Neural progenitor cell (in vitro differentiated cells): Measurements from ENCODE around the gene TRHDE. TPM values are rescaled to one million over a fixed set of nuclear protein-coding genes. Genes with fewer than 3 reads are reported as not detected.
A peak's percentile ranks its signal among the peaks of the same experiment; 100 is the strongest.

ENCODE experiments used
- DNase-seq: peaks from one replicate; pipeline ENCODE4 v3.0.0-alpha.2; 2016; ENCODE audit warnings: low spot score
- H2AFZ ChIP-seq: fragments of 200-600 bp; sonication (generic); replicated peaks from 2 replicates; pipeline ENCODE4 v1.6.1; 2016; ENCODE audit warnings: antibody characterized with exemption
- H3F3A ChIP-seq: fragments of 200-600 bp; sonication (generic); 2 replicates; pipeline ENCODE4 v1.6.1; 2016; ENCODE audit warnings: antibody characterized with exemption, low read depth
- H3K27ac ChIP-seq: fragments of 200-600 bp; sonication (generic); 2 replicates; pipeline ENCODE4 v1.5.1; 2016; ENCODE audit warnings: mild to moderate bottlenecking
- H3K27me3 ChIP-seq: fragments of 200-600 bp; sonication (generic); 2 replicates; pipeline ENCODE4 v1.6.1; 2016; ENCODE audit warnings: mild to moderate bottlenecking, moderate library complexity
- H3K36me3 ChIP-seq: fragments of 200-600 bp; sonication (generic); 2 replicates; pipeline ENCODE4 v1.5.1; 2016
- H3K4me1 ChIP-seq: fragments of 200-600 bp; sonication (generic); 2 replicates; pipeline ENCODE4 v1.6.1; 2016; ENCODE audit warnings: mixed run types
- H3K4me2 ChIP-seq: fragments of 200-600 bp; sonication (generic); 2 replicates; pipeline ENCODE4 v1.6.1; 2016
- H3K4me3 ChIP-seq: fragments of 200-600 bp; sonication (generic); 2 replicates; pipeline ENCODE4 v1.5.1; 2016
- H3K79me2 ChIP-seq: fragments of 200-600 bp; sonication (generic); 2 replicates; pipeline ENCODE4 v1.6.1; 2016; ENCODE audit warnings: low read depth
- H3K9ac ChIP-seq: fragments of 200-600 bp; sonication (generic); 2 replicates; pipeline ENCODE4 v1.6.1; 2016
- H3K9me3 ChIP-seq: fragments of 200-600 bp; sonication (generic); 2 replicates; pipeline ENCODE4 v1.5.1; 2016; ENCODE audit warnings: low read depth
- H4K20me1 ChIP-seq: fragments of 200-600 bp; sonication (generic); 2 replicates; pipeline ENCODE4 v1.6.1; 2016; ENCODE audit warnings: low read depth
- H3K27ac Mint-ChIP-seq: 3 replicates; pipeline ENCODE4 v1.8.0; 2021; ENCODE audit warnings: mixed read lengths
- H3K27me3 Mint-ChIP-seq: 2 replicates; pipeline ENCODE4 v1.8.0; 2022; ENCODE audit warnings: low read depth, mild to moderate bottlenecking, inconsistent platforms, moderate library complexity, mixed read lengths; ENCODE audit not compliant: insufficient read depth
- H3K36me3 Mint-ChIP-seq: 3 replicates; pipeline ENCODE4 v1.8.0; 2021; ENCODE audit warnings: mixed read lengths
- H3K4me1 Mint-ChIP-seq: 3 replicates; pipeline ENCODE4 v1.8.0; 2021; ENCODE audit warnings: mixed read lengths
- H3K4me3 Mint-ChIP-seq: 3 replicates; pipeline ENCODE4 v1.8.0; 2021; ENCODE audit warnings: mild to moderate bottlenecking, moderate library complexity, mixed read lengths
- H3K9me3 Mint-ChIP-seq: 3 replicates; pipeline ENCODE4 v1.8.0; 2020; ENCODE audit warnings: mixed read lengths
- CTCF ChIP-seq: fragments of 200-600 bp; sonication (generic); IDR thresholded peaks from 2 replicates; pipeline ENCODE4 v1.5.1; 2017; ENCODE audit warnings: antibody characterized with exemption, mild to moderate bottlenecking
- EZH2 ChIP-seq: fragments of 200-600 bp; sonication (generic); IDR thresholded peaks from 2 replicates; pipeline ENCODE4 v1.6.1; 2017; ENCODE audit warnings: antibody characterized with exemption, mild to moderate bottlenecking, moderate library complexity
- EZH2phosphoT487 ChIP-seq: fragments of 200-600 bp; sonication (generic); IDR thresholded peaks from 2 replicates; pipeline ENCODE4 v1.6.1; 2017; ENCODE audit warnings: antibody characterized with exemption
- total RNA-seq: library from RNA; depleted of rRNA; stranded (reverse); fragments of >200 nt; gene quantifications from 2 replicates; pipeline ENCODE4 v1.2.3, GENCODE V29; 2015; ENCODE audit warnings: low replicate concordance

The TRHDE gene
- total RNA-seq, 1 donor from 2014 or later = 4.5 TPM

- H3K27ac Mint-ChIP-seq = no peak overlapping the region
- TF ChIP-seq EZH2phosphoT487 = no peak
- no peak for TF ChIP-seq EZH2
- TF ChIP-seq CTCF = no peak
- no peaks in the 10 kb centered on the region for H3K36me3 ChIP-seq
- H3K79me2 ChIP-seq = no peaks in the 10 kb centered on the region
- no peaks in the 10 kb centered on the region for H3K27me3 Mint-ChIP-seq
- no peaks in the 10 kb centered on the region for H4K20me1 ChIP-seq
- H3K4me1 ChIP-seq = peaks cover 7% of the 10 kb centered on the region
- no peak overlapping the region for H3K4me3 Mint-ChIP-seq
- H3K4me2 ChIP-seq = no peak overlapping the region
- H3F3A ChIP-seq = no peaks in the 10 kb centered on the region
- H3K9me3 Mint-ChIP-seq = no peaks in the 10 kb centered on the region
- H3K36me3 Mint-ChIP-seq = no peaks in the 10 kb centered on the region
- no peak overlapping the region for H2AFZ ChIP-seq
- H3K27ac ChIP-seq = no peak overlapping the region
- no peak for DNase-seq
- H3K4me1 Mint-ChIP-seq = peaks cover 6% of the 10 kb centered on the region
- H3K27me3 ChIP-seq = no peaks in the 10 kb centered on the region
- H3K9ac ChIP-seq = no peak overlapping the region
- no peaks in the 10 kb centered on the region for H3K9me3 ChIP-seq
- H3K4me3 ChIP-seq = no peak overlapping the region
Measured at GRCh38 chr12:72311946-72312345, 39.8 kb downstream of the TRHDE start.

DNA sequence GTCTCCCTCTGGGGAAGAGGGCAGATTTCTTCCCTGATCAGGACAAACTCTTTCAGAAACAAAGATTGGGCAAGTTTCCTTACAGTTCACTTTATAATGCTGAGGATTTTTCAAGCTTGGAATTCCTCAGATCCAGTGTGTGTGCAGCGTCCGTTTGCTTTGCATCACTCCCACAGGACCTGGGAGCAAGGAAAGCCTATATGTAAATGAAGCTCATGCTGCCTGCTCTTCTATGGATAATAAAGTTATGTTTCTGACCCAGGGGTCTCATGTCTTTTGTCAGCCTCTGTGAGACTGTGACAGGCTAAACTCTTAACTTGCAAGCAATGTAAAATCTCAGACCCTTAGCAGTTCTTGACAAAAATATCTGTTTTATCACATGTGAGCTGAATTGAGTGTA is 41.6 kb downstream of the TRHDE start:
- Histone ChIP-seq H4K20me1 (no peaks in the 10 kb centered on the region), H3K4me3 (no peak overlapping the region), H3K27me3 (no peaks in the 10 kb centered on the region), H3K79me2 (no peaks in the 10 kb centered on the region), H3K36me3 (no peaks in the 10 kb centered on the region), H3K4me1 (peaks cover 7% of the 10 kb centered on the region), H3K4me2 (peak overlapping the region; percentile 25), H3K9me3 (no peaks in the 10 kb centered on the region), H3K9ac (no peak overlapping the region), H2AFZ (peak overlapping the region; percentile 84), H3K27ac (no peak overlapping the region), H3F3A (no peaks in the 10 kb centered on the region)
- Mint-ChIP-seq H3K36me3 (no peaks in the 10 kb centered on the region), H3K27me3 (no peaks in the 10 kb centered on the region), H3K4me1 (peaks cover 6% of the 10 kb centered on the region), H3K9me3 (no peaks in the 10 kb centered on the region), H3K27ac (peak overlapping the region; percentile 70), H3K4me3 (no peak overlapping the region)
- DNase-seq = peak; percentile 35
- TF ChIP-seq EZH2phosphoT487 = no peak
- no peak for TF ChIP-seq CTCF

DNA sequence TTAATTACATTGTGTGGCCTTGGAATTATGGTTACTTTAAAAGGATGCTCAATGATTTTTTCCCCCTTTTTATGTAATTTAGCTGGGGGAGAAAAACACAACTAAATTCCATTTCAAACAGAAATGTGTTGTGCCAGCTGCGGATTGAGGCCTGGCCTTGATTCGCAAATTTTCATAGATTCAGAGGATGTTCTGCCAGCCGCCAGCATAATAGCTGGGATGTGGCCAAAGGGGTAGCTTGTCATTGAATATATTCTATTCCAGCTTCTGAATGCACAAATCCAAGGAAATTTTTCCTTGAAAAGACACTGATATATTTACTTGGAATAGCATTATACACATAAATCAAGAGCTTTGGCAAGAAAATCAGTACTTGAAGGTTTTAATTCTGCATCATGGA is 43.7 kb downstream of the TRHDE start:
- DNase-seq = no peak
- Histone ChIP-seq H3K79me2 (no peaks in the 10 kb centered on the region), H3K4me3 (no peak overlapping the region), H2AFZ (no peak overlapping the region), H3K36me3 (no peaks in the 10 kb centered on the region), H3K4me1 (peaks cover 7% of the 10 kb centered on the region), H3K27ac (no peak overlapping the region), H3F3A (no peaks in the 10 kb centered on the region), H3K9ac (no peak overlapping the region), H3K9me3 (no peaks in the 10 kb centered on the region), H4K20me1 (no peaks in the 10 kb centered on the region), H3K4me2 (no peak overlapping the region), H3K27me3 (no peaks in the 10 kb centered on the region)
- TF ChIP-seq EZH2phosphoT487 (no peak), EZH2 (no peak), CTCF (no peak)
- Mint-ChIP-seq H3K27me3 (no peaks in the 10 kb centered on the region), H3K36me3 (no peaks in the 10 kb centered on the region), H3K4me1 (peaks cover 6% of the 10 kb centered on the region), H3K4me3 (no peak overlapping the region), H3K27ac (no peak overlapping the region), H3K9me3 (no peaks in the 10 kb centered on the region)

DNA sequence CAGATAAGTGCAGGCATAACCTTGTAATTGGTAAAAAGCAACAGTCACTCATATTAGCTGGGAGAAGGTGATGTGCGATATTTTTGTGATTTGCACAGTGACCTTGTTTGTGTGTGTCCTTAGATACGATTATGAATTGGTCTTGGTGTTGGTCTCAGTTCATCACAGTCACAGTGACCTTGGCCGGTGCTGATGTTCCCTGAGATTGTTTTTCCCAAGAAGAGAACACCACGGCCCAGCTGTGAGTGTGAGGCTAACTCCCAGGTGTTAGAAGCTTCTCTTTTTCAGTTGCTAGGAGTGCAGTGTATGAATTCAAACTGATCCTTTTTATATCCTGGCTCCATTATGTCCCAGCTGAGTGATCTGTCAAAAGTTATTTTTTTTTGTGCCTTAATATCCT is 46.2 kb downstream of the TRHDE start:
- Mint-ChIP-seq H3K27ac (no peak overlapping the region), H3K27me3 (no peaks in the 10 kb centered on the region), H3K36me3 (no peaks in the 10 kb centered on the region), H3K4me3 (no peak overlapping the region), H3K4me1 (peaks cover 6% of the 10 kb centered on the region), H3K9me3 (no peaks in the 10 kb centered on the region)
- no peak for DNase-seq
- H3K27me3 ChIP-seq = no peaks in the 10 kb centered on the region
- H3K4me1 ChIP-seq = peaks cover 7% of the 10 kb centered on the region
- no peak overlapping the region for H3K4me3 ChIP-seq
- no peaks in the 10 kb centered on the region for H3F3A ChIP-seq
- no peaks in the 10 kb centered on the region for H3K79me2 ChIP-seq
- H3K27ac ChIP-seq = no peak overlapping the region
- no peak overlapping the region for H2AFZ ChIP-seq
- no peak overlapping the region for H3K4me2 ChIP-seq
- H3K9me3 ChIP-seq = no peaks in the 10 kb centered on the region
- no peaks in the 10 kb centered on the region for H4K20me1 ChIP-seq
- no peak overlapping the region for H3K9ac ChIP-seq
- H3K36me3 ChIP-seq = no peaks in the 10 kb centered on the region
- TF ChIP-seq CTCF = no peak
